Endothelial cell of umbilical vein (primary cell): Measurements from ENCODE around the gene PIGX. TPM values are rescaled to one million over a fixed set of nuclear protein-coding genes. Genes with fewer than 3 reads are reported as not detected.

Source experiments
- BruUV-seq: library from RNA; stranded (reverse); fragments of 400-500 nt; replicated peaks from 2 replicates; lab custom pipeline; 2021; lab: Mats Ljungman, UMichigan
- CTCF ChIA-PET: fragments of 300-600, 350-600 bp; sonication (Branson Sonifier 250); formaldehyde crosslinking; loops from one replicate; lab custom pipeline; 2021; ENCODE audit warnings: antibody characterized with exemption, inconsistent platforms; lab: Charles Lee
- POLR2A ChIA-PET: fragments of 300-600, 350-600 bp; sonication (Branson Sonifier 250); formaldehyde crosslinking; loops from one replicate; lab custom pipeline; 2021; ENCODE audit warnings: antibody characterized with exemption, inconsistent platforms; lab: Charles Lee
- DNase-seq: peaks from one replicate; pipeline ENCODE4 v3.0.0-alpha.2; 2011; ENCODE audit warnings: low read depth, low spot score
- FAIRE-seq: peaks from 2 replicates; lab custom pipeline; 2011; peaks lifted over from hg19 to GRCh38; lab: Jason Lieb, UNC
- H2AFZ ChIP-seq: 2 replicates; pipeline ENCODE4 v1.6.0; 2012; ENCODE audit warnings: low read depth, low read length, control low read depth, inconsistent platforms
- H3K27ac ChIP-seq: 2 replicates; pipeline ENCODE4 v1.5.1; 2011; ENCODE audit warnings: low read depth, mild to moderate bottlenecking, control low read depth, low read length, moderate library complexity; ENCODE audit not compliant: insufficient read depth
- H3K27me3 ChIP-seq, 2 experiments: 2 replicates each; pipeline versions ENCODE4 v1.6.0 to v1.6.1; 2011; ENCODE audit warnings: low read length in 2 of 2, mixed read lengths in 1 of 2; ENCODE audit not compliant: control insufficient read depth in 2 of 2, insufficient read depth in 2 of 2
- H3K36me3 ChIP-seq, 2 experiments: 2 replicates in 1 of 2; 3 replicates in 1 of 2; pipeline ENCODE4 v1.5.1; 2011; ENCODE audit warnings: low read length in 2 of 2, mild to moderate bottlenecking in 1 of 2, moderate library complexity in 1 of 2; ENCODE audit not compliant: control insufficient read depth in 2 of 2, insufficient read depth in 2 of 2; ENCODE audit errors: extremely low read depth in 1 of 2
- H3K4me1 ChIP-seq: 3 replicates; pipeline ENCODE4 v1.5.1; 2011; ENCODE audit warnings: mild to moderate bottlenecking, low read length; ENCODE audit not compliant: control insufficient read depth, insufficient read depth; ENCODE audit errors: extremely low read depth
- H3K4me2 ChIP-seq: 2 replicates; pipeline ENCODE4 v1.6.1; 2011; ENCODE audit warnings: low read length, control low read depth, mixed read lengths; ENCODE audit not compliant: insufficient read depth
- H3K4me3 ChIP-seq, 3 experiments: fragments of 200-600 bp in 1 of 3; sonication (generic), shearing (Covaris generic) in 1 of 3; replicated peaks in 1 of 3; 2 replicates each; pipeline ENCODE4 v1.5.1; 2011 to 2016; ENCODE audit warnings: control low read depth in 3 of 3, low read length in 3 of 3, mild to moderate bottlenecking in 2 of 3, inconsistent platforms in 1 of 3, low read depth in 1 of 3, moderate library complexity in 1 of 3; ENCODE audit not compliant: insufficient read depth in 1 of 3
- H3K79me2 ChIP-seq: 2 replicates; pipeline ENCODE4 v1.6.0; 2012; ENCODE audit warnings: low read length, inconsistent platforms; ENCODE audit not compliant: control insufficient read depth, insufficient read depth
- H3K9ac ChIP-seq: replicated peaks from 2 replicates; pipeline ENCODE3; 2011; ENCODE audit warnings: low read length, control low read depth; ENCODE audit not compliant: insufficient read depth; ENCODE audit errors: extremely low read depth
- H3K9me1 ChIP-seq: replicated peaks from 3 replicates; pipeline ENCODE4 v1.6.0; 2011; ENCODE audit warnings: mild to moderate bottlenecking, low read length; ENCODE audit not compliant: control insufficient read depth, insufficient read depth; ENCODE audit errors: extremely low read depth
- H3K9me3 ChIP-seq: replicated peaks from 2 replicates; pipeline ENCODE4 v1.5.1; 2012; ENCODE audit warnings: low read length, inconsistent platforms; ENCODE audit not compliant: control insufficient read depth, insufficient read depth
- H4K20me1 ChIP-seq: replicated peaks from 2 replicates; pipeline ENCODE3; 2011; ENCODE audit warnings: mild to moderate bottlenecking, low read length; ENCODE audit not compliant: control insufficient read depth, insufficient read depth; ENCODE audit errors: extremely low read depth
- GATA2 ChIP-seq: IDR thresholded peaks from 2 replicates; pipeline ENCODE4 v1.7.0; 2011; ENCODE audit warnings: low read depth, mild to moderate bottlenecking, moderate library complexity, mixed read lengths, low read length; ENCODE audit not compliant: insufficient read length, insufficient read depth
- JUN ChIP-seq: IDR thresholded peaks from 2 replicates; pipeline ENCODE4 v1.6.1; 2011; ENCODE audit warnings: borderline replicate concordance, low read depth; ENCODE audit not compliant: insufficient read length, insufficient read depth
- MYC ChIP-seq: IDR thresholded peaks from one replicate; pipeline ENCODE4 v1.6.1; 2011; ENCODE audit warnings: mild to moderate bottlenecking, low read depth, low read length
- POLR2A ChIP-seq: IDR thresholded peaks from 2 replicates; pipeline ENCODE4 v1.6.1; 2012; ENCODE audit warnings: low read depth, mild to moderate bottlenecking, control low read depth, low read length
- POLR2AphosphoS5 ChIP-seq: IDR thresholded peaks from 2 replicates; pipeline ENCODE4 v1.6.1; 2012; ENCODE audit warnings: low read depth, mild to moderate bottlenecking, control low read depth, low read length, moderate library complexity; ENCODE audit not compliant: insufficient read depth
- dilution Hi-C: fragments of 300-500 bp; cut with MboI; formaldehyde crosslinking; loops from one replicate; pipeline ENCODE4 v1.15.0; 2019; ENCODE audit warnings: low sequenced_read_pairs; ENCODE audit not compliant: extremely low pct_ligation_motif_present
- intact Hi-C: fragments of 100-400 bp; cut with micrococcal nuclease; formaldehyde crosslinking; loops from one replicate; pipeline ENCODE4 v1.10.0; 2022
- polyA plus RNA-seq, 4 experiments: library from polyadenylated mRNA; depleted of rRNA in 3 of 4; stranded (reverse) in 3 of 4; unstranded in 1 of 4; fragments of >200 nt; gene quantifications; 2 replicates each; pipeline versions ENCODE4 v1.2.1 to v1.2.3, GENCODE V29; 2011 to 2012; ENCODE audit warnings: missing spikeins in 1 of 4
- total RNA-seq: library from RNA; stranded (reverse); gene quantifications from 2 replicates; pipeline ENCODE4 v1.2.3, GENCODE V29; 2021
- TF ChIP-seq, protein P1 (sequence below): IDR thresholded peaks from 2 replicates; pipeline ENCODE4 v1.6.1; 2011; ENCODE audit not compliant: insufficient read depth, insufficient read length
- TF ChIP-seq, protein P2 (sequence below), 2 donors: IDR thresholded peaks; 1 replicate in 1 of 2; 2 replicates in 1 of 2; pipeline ENCODE4 v1.5.1; 2011; ENCODE audit warnings: low read length in 2 of 2, mild to moderate bottlenecking in 2 of 2, moderate library complexity in 2 of 2, control low read depth in 1 of 2, inconsistent platforms in 1 of 2, low read depth in 1 of 2; ENCODE audit not compliant: insufficient read depth in 1 of 2; ENCODE audit errors: extremely low read depth in 1 of 2

The PIGX gene
- total and polyA plus RNA-seq, 2 donors (not counting 3 experiments of a cell fraction or from before 2014, with no cell fraction given): 9.2 to 14.0 TPM

DNA sequence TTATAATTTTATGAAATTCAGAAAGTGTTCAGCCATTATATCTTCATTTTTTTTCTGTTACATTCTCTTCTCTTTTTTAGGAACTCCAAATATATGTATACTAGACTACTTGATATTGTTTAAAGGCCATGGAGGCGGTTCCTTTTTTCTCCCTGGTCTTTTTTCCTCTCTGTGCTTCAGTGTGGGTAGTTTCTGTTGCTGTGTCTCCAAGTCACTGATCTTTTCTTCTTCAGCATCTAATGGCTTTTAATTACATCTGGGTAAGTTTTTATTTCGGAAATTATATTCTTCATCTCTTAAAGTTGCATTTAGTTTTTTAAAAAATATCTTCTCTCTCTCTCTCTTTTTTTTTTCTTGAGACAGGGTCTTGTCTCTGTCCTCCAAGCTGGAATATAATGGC, 8.9 kb downstream of the PIGX start:
- FAIRE-seq: no peak

More for the DNA sequence above, 8.9 kb downstream of the PIGX start:
- intact Hi-C loops (no loop called here), dilution Hi-C loops (no loop called here)
- TF ChIP-seq POLR2AphosphoS5 (no peak), JUN (no peak), GATA2 (no peak), POLR2A (no peak), MYC (no peak)
- TF ChIP-seq, protein P1, sequence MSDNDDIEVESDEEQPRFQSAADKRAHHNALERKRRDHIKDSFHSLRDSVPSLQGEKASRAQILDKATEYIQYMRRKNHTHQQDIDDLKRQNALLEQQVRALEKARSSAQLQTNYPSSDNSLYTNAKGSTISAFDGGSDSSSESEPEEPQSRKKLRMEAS: no peak
- TF ChIP-seq, protein P2, sequence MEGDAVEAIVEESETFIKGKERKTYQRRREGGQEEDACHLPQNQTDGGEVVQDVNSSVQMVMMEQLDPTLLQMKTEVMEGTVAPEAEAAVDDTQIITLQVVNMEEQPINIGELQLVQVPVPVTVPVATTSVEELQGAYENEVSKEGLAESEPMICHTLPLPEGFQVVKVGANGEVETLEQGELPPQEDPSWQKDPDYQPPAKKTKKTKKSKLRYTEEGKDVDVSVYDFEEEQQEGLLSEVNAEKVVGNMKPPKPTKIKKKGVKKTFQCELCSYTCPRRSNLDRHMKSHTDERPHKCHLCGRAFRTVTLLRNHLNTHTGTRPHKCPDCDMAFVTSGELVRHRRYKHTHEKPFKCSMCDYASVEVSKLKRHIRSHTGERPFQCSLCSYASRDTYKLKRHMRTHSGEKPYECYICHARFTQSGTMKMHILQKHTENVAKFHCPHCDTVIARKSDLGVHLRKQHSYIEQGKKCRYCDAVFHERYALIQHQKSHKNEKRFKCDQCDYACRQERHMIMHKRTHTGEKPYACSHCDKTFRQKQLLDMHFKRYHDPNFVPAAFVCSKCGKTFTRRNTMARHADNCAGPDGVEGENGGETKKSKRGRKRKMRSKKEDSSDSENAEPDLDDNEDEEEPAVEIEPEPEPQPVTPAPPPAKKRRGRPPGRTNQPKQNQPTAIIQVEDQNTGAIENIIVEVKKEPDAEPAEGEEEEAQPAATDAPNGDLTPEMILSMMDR (IDR thresholded peaks at IDR 0.05; ENCODE audit: extremely low read depth in 1 of 2, insufficient read depth in 1 of 2, low read depth in 1 of 2, low read length in 2 of 2): no peak
- no peaks in the 10 kb centered on the region for H3K9me3 ChIP-seq
- no peak for DNase-seq
- no peaks in the 10 kb centered on the region for H3K27me3 ChIP-seq
- no peaks in the 10 kb centered on the region for H3K79me2 ChIP-seq
- no peaks in the 10 kb centered on the region for H3K36me3 ChIP-seq
- BruUV-seq: no TSS peak
- H3K4me3 ChIP-seq: no peak overlapping the region
- no peak overlapping the region for H2AFZ ChIP-seq
- H3K27ac ChIP-seq: no peak overlapping the region
- H4K20me1 ChIP-seq: no peaks in the 10 kb centered on the region
- no peak overlapping the region for H3K9ac ChIP-seq
- POLR2A ChIA-PET: no interaction called here
- no peak overlapping the region for H3K4me2 ChIP-seq
- CTCF ChIA-PET: interaction anchor here (1.3 kb wide), 1 partner anchor 9 kb away, joined by 3 read pairs; the partner anchor contains the start of genes CEP19 and PIGX
- H3K4me1 ChIP-seq: no peaks in the 10 kb centered on the region
- H3K9me1 ChIP-seq: no peaks in the 10 kb centered on the region
